K562 (cell line): Measurements from ENCODE around the gene ACTR3C. TPM values are rescaled to one million over a fixed set of nuclear protein-coding genes. Genes with fewer than 3 reads are reported as not detected.

Experiments
- CCAR2 ChIP-seq: fragments of 200-400 bp; formaldehyde crosslinking; IDR thresholded peaks from 2 replicates; pipeline ENCODE4 v1.6.1; 2017; ENCODE audit warnings: mild to moderate bottlenecking, low read depth, low read length
- CTBP1 ChIP-seq: fragments of 450-650 bp; IDR thresholded peaks from 2 replicates; pipeline ENCODE4 v1.6.1; 2016; ENCODE audit warnings: borderline replicate concordance
- ESRRB ChIP-seq: fragments of 250-450 bp; sonication (Bioruptor Pico); IDR thresholded peaks from 2 replicates; pipeline ENCODE4 v1.5.0; 2020; ENCODE audit warnings: mild to moderate bottlenecking, moderate library complexity, borderline replicate concordance
- FOSL1 ChIP-seq: fragments of 200-800 bp; sonication (Bioruptor generic); conservative IDR thresholded peaks from 2 replicates; pipeline ENCODE4 v1.6.1; 2016; ENCODE audit warnings: missing genetic modification characterization, missing compliant biosample characterization
- HMBOX1 ChIP-seq: sonication (generic); IDR thresholded peaks from 2 replicates; pipeline ENCODE4 v1.6.1; 2016
- L3MBTL2 ChIP-seq: fragments of 450-650 bp; IDR thresholded peaks from 2 replicates; pipeline ENCODE4 v1.6.1; 2016; ENCODE audit warnings: mild to moderate bottlenecking, moderate library complexity
- MYBL2 ChIP-seq, 2 experiments: fragments of 450-650 bp in 1 of 2; sonication (generic) in 1 of 2; formaldehyde crosslinking in 1 of 2; IDR thresholded peaks; 2 replicates each; pipeline versions ENCODE4 v1.6.1 to v1.8.1; 2017 to 2022; ENCODE audit warnings: borderline replicate concordance in 1 of 2, inconsistent platforms in 1 of 2, low read depth in 1 of 2, mild to moderate bottlenecking in 1 of 2, missing genetic modification reagents in 1 of 2, moderate library complexity in 1 of 2
- NFE2 ChIP-seq: IDR thresholded peaks from 2 replicates; pipeline ENCODE4 v1.6.1; 2014; ENCODE audit warnings: antibody characterized with exemption, low read depth
- RFX5 ChIP-seq: IDR thresholded peaks from 2 replicates; pipeline ENCODE4 v1.6.1; 2011; ENCODE audit warnings: low read depth, mild to moderate bottlenecking, improper control_type of control experiment, low read length
- RUNX1 ChIP-seq: sonication (generic); IDR thresholded peaks from 2 replicates; pipeline ENCODE4 v1.6.1; 2016; ENCODE audit warnings: antibody characterized with exemption, low read depth
- ZNF263 ChIP-seq: sonication (generic); formaldehyde crosslinking; IDR thresholded peaks from 2 replicates; pipeline ENCODE4 v1.8.0; 2022; ENCODE audit warnings: mild to moderate bottlenecking, missing genetic modification reagents, borderline replicate concordance
- ZNF644 ChIP-seq: fragments of 200-800 bp; sonication (Bioruptor generic); IDR thresholded peaks from 2 replicates; pipeline ENCODE4 v1.6.1; 2016; ENCODE audit warnings: low read depth, missing genetic modification characterization, missing compliant biosample characterization
- polyA plus RNA-seq, 8 experiments: library from polyadenylated mRNA; depleted of rRNA in 4 of 8; stranded (reverse) in 5 of 8; unstranded in 3 of 8; fragments of >200 nt; fragmentation: Nextera tagmentation in 2 of 8; fragmentation: Illumina TruSeq in 1 of 8; extraction: Ambion mirVana in 2 of 8; extraction: Trizol in 1 of 8; gene quantifications; 2 replicates each; pipeline versions ENCODE4 v1.2.1 to v1.2.3, GENCODE V29; 2011 to 2014; ENCODE audit warnings: inconsistent platforms in 1 of 8, missing spikeins in 1 of 8
- total RNA-seq, 7 experiments: library from RNA; depleted of rRNA in 6 of 7; stranded (reverse); fragments of >200 nt in 6 of 7; fragmentation: Illumina TruSeq in 2 of 7; extraction: Trizol in 2 of 7; gene quantifications; 2 replicates each; pipeline versions ENCODE4 v1.2.1 to v1.2.3, GENCODE V29; 2011 to 2021; ENCODE audit warnings: low replicate concordance in 1 of 7
- TF ChIP-seq, protein P1 (sequence below), 2 experiments: fragments of 450-650 bp; formaldehyde crosslinking in 1 of 2; IDR thresholded peaks; 2 replicates each; pipeline versions ENCODE4 v1.4.0 to v1.6.1; 2014 to 2020; ENCODE audit warnings: mild to moderate bottlenecking in 2 of 2, borderline replicate concordance in 1 of 2, low read depth in 1 of 2

Gene ACTR3C
- total and polyA plus RNA-seq, 9 of the 15 experiments (the other 6 are each of a cell fraction or from before 2014, with no cell fraction given) = 9.0 to 35.4 (median 13.3) TPM

DNA sequence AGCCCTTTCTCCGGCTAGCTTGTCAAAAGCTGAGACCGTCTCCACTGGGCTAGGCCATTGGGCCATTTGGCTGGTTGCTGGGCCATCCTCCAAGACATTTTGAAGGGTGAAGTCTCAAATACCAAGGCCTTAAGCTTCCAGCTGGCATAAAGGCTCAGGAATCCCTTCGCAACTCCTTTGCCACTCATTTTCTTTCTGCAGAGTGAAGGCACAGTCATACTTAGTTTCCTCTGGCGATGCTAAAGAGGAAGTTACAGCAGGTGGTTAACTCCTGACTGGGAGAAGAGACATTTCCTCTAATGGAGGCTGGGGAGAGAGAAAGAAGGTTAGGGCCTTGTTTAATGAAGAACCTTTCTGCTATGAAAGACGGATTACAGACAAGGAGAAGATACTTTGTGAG, 40.5 kb upstream of the ACTR3C start (continued):
- TF ChIP-seq, protein P1, sequence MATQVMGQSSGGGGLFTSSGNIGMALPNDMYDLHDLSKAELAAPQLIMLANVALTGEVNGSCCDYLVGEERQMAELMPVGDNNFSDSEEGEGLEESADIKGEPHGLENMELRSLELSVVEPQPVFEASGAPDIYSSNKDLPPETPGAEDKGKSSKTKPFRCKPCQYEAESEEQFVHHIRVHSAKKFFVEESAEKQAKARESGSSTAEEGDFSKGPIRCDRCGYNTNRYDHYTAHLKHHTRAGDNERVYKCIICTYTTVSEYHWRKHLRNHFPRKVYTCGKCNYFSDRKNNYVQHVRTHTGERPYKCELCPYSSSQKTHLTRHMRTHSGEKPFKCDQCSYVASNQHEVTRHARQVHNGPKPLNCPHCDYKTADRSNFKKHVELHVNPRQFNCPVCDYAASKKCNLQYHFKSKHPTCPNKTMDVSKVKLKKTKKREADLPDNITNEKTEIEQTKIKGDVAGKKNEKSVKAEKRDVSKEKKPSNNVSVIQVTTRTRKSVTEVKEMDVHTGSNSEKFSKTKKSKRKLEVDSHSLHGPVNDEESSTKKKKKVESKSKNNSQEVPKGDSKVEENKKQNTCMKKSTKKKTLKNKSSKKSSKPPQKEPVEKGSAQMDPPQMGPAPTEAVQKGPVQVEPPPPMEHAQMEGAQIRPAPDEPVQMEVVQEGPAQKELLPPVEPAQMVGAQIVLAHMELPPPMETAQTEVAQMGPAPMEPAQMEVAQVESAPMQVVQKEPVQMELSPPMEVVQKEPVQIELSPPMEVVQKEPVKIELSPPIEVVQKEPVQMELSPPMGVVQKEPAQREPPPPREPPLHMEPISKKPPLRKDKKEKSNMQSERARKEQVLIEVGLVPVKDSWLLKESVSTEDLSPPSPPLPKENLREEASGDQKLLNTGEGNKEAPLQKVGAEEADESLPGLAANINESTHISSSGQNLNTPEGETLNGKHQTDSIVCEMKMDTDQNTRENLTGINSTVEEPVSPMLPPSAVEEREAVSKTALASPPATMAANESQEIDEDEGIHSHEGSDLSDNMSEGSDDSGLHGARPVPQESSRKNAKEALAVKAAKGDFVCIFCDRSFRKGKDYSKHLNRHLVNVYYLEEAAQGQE (IDR thresholded peaks at IDR 0.05; ENCODE audit: borderline replicate concordance) = no peak
- TF ChIP-seq, protein P1 (CRISPR knock-in tag; IDR thresholded peaks at IDR 0.05; ENCODE audit: low read depth) = no peak
- 0 out of 2 replicates have a peak, but pooled peaks have one; percentile 27 for TF ChIP-seq CTBP1
- no peak for TF ChIP-seq ESRRB
- no peak for TF ChIP-seq CCAR2
- TF ChIP-seq ZNF644 = peak; percentile 42; the same call in 1 of the 2 replicates
- peak; percentile 42; the same call in 1 of the 2 replicates for TF ChIP-seq L3MBTL2
- no peak for TF ChIP-seq RUNX1
- TF ChIP-seq ZNF263 = no peak
- TF ChIP-seq HMBOX1 = peak; percentile 38; the same call in 1 of the 2 replicates
- TF ChIP-seq NFE2 = 0 out of 2 replicates have a peak, but pooled peaks have one; percentile 13
- TF ChIP-seq FOSL1 (tag) = no peak
- no peak for TF ChIP-seq RFX5
- TF ChIP-seq MYBL2 (IDR thresholded peaks at IDR 0.05; ENCODE audit: low read depth) = no peak
- TF ChIP-seq MYBL2 (CRISPR knock-in tag; IDR thresholded peaks at IDR 0.05; ENCODE audit: borderline replicate concordance) = no peak
